B cell (primary cell): Measurements from ENCODE around the gene MTFR1L. TPM values are rescaled to one million over a fixed set of nuclear protein-coding genes. Genes with fewer than 3 reads are reported as not detected.
A peak's percentile ranks its signal among the peaks of the same experiment; 100 is the strongest.

Experiments
- ATAC-seq: fragments of 200-7000 bp; cut with Tn5 transposase; one replicate; pipeline ENCODE4 v1.10.0; 2021; ENCODE audit warnings: low read depth, mild to moderate bottlenecking, moderate number of reproducible peaks, moderate library complexity
- CTCF ChIA-PET: fragments of 350-600 bp; sonication (Branson Sonifier 250); formaldehyde crosslinking; loops from one replicate; lab custom pipeline; 2021; ENCODE audit warnings: antibody characterized with exemption, inconsistent platforms; lab: Charles Lee
- POLR2A ChIA-PET: fragments of 350-600 bp; sonication (Branson Sonifier 250); formaldehyde crosslinking; loops from one replicate; lab custom pipeline; 2021; ENCODE audit warnings: antibody characterized with exemption; lab: Charles Lee
- DNase-seq: peaks from one replicate; pipeline ENCODE4 v3.0.0; 2013
- H2AFZ ChIP-seq: 2 replicates; pipeline ENCODE4 v1.6.1; 2012; ENCODE audit warnings: mild to moderate bottlenecking, low read depth, low read length; ENCODE audit not compliant: insufficient read depth, poor library complexity, severe bottlenecking
- H3K27ac ChIP-seq, 2 donors: 1 replicate in 1 of 2; 2 replicates in 1 of 2; pipeline ENCODE4 v1.5.1; 2012 to 2013; ENCODE audit warnings: low read length in 2 of 2, mild to moderate bottlenecking in 2 of 2, moderate library complexity in 1 of 2
- H3K27me3 ChIP-seq, 4 experiments: fragments of 200-600 bp in 1 of 4; sonication (generic) in 1 of 4; replicated peaks in 1 of 4; 1 replicate in 2 of 4; 2 replicates in 2 of 4; pipeline versions ENCODE4 v1.6.1 to v1.7.0; 2013 to 2016; ENCODE audit warnings: low read length in 3 of 4, mild to moderate bottlenecking in 2 of 4, mixed read lengths in 1 of 4, moderate library complexity in 1 of 4; ENCODE audit not compliant: insufficient read depth in 4 of 4, control insufficient read depth in 3 of 4; ENCODE audit errors: control extremely low read depth in 1 of 4
- H3K36me3 ChIP-seq, 2 experiments: replicated peaks in 1 of 2; 1 replicate in 1 of 2; 2 replicates in 1 of 2; pipeline versions ENCODE4 v1.6.1 to v1.7.1; 2013; ENCODE audit warnings: low read length in 1 of 2; ENCODE audit not compliant: insufficient read depth in 2 of 2, control insufficient read depth in 1 of 2; ENCODE audit errors: control extremely low read depth in 1 of 2, extremely low read depth in 1 of 2
- H3K4me1 ChIP-seq, 2 donors: fragments of 200-600 bp in 1 of 2; sonication (generic) in 1 of 2; 1 replicate in 1 of 2; 2 replicates in 1 of 2; pipeline versions ENCODE4 v1.5.1 to v1.6.1; 2013 to 2017; ENCODE audit warnings: low read length in 2 of 2; ENCODE audit not compliant: control insufficient read depth in 2 of 2, insufficient read depth in 2 of 2
- H3K4me2 ChIP-seq: replicated peaks from 2 replicates; pipeline ENCODE3; 2012; ENCODE audit warnings: mild to moderate bottlenecking, low read depth, low read length; ENCODE audit not compliant: poor library complexity, severe bottlenecking
- H3K4me3 ChIP-seq, 5 experiments: fragments of 200-600 bp in 1 of 5; sonication (generic) in 1 of 5; 1 replicate in 3 of 5; 2 replicates in 2 of 5; pipeline versions ENCODE4 v1.5.1 to v1.7.0; 2011 to 2016; ENCODE audit warnings: low read length in 4 of 5, mild to moderate bottlenecking in 4 of 5, low read depth in 2 of 5, control low read depth in 1 of 5, moderate library complexity in 1 of 5; ENCODE audit not compliant: insufficient read depth in 1 of 5; ENCODE audit errors: control extremely low read depth in 1 of 5, extremely low read depth in 1 of 5
- H3K79me2 ChIP-seq: fragments of 200-600 bp; sonication (generic); one replicate; pipeline ENCODE4 v1.6.0; 2016; ENCODE audit warnings: low read length; ENCODE audit not compliant: control insufficient read depth, insufficient read depth
- H3K9ac ChIP-seq: fragments of 200-600 bp; sonication (generic); 2 replicates; pipeline ENCODE4 v1.6.1; 2017; ENCODE audit warnings: mild to moderate bottlenecking, low read length, moderate library complexity
- H3K9me3 ChIP-seq, 3 donors: one replicate each; pipeline versions ENCODE4 v1.6.1 to v1.7.1; 2013; ENCODE audit warnings: low read length in 2 of 3; ENCODE audit not compliant: control insufficient read depth in 2 of 3, insufficient read depth in 1 of 3; ENCODE audit errors: control extremely low read depth in 1 of 3
- H4K20me1 ChIP-seq: 2 replicates; pipeline ENCODE4 v1.6.0; 2012; ENCODE audit warnings: mild to moderate bottlenecking, low read length; ENCODE audit not compliant: insufficient read depth, control insufficient read depth, poor library complexity, severe bottlenecking
- H3K27ac Mint-ChIP-seq: one replicate; pipeline ENCODE4 v1.8.0; 2021; ENCODE audit warnings: mixed read lengths
- H3K27me3 Mint-ChIP-seq: one replicate; pipeline ENCODE4 v1.8.0; 2021; ENCODE audit warnings: mixed read lengths
- H3K4me1 Mint-ChIP-seq: one replicate; pipeline ENCODE4 v1.8.0; 2021; ENCODE audit warnings: mixed read lengths
- H3K4me3 Mint-ChIP-seq: one replicate; pipeline ENCODE4 v1.8.0; 2021; ENCODE audit warnings: mixed read lengths
- H3K9me3 Mint-ChIP-seq: one replicate; pipeline ENCODE4 v1.8.0; 2022; ENCODE audit warnings: mixed read lengths; ENCODE audit not compliant: insufficient read depth
- CTCF ChIP-seq: fragments of 200-600 bp; IDR thresholded peaks from one replicate; pipeline ENCODE4 v1.8.0; 2022; ENCODE audit warnings: antibody characterized with exemption, mild to moderate bottlenecking
- EZH2 ChIP-seq: IDR thresholded peaks from 2 replicates; pipeline ENCODE4 v1.6.1; 2012; ENCODE audit warnings: borderline replicate concordance, low read depth, mild to moderate bottlenecking, moderate library complexity, low read length; ENCODE audit not compliant: insufficient read depth, poor library complexity, severe bottlenecking
- WGBS: methylation state at CpG from one replicate; pipeline ENCODE4 v1.1.5; 2013; ENCODE audit warnings: missing lambda C conversion rate; ENCODE audit not compliant: insufficient coverage; 5-methylcytosine and 5-hydroxymethylcytosine counted together
- intact Hi-C: fragments of 100-400 bp; cut with micrococcal nuclease; formaldehyde crosslinking; loops from one replicate; pipeline ENCODE4 v1.10.0; 2022
- polyA plus RNA-seq: library from polyadenylated mRNA; depleted of rRNA; stranded (reverse); fragments of >200 nt; gene quantifications from 2 replicates; pipeline ENCODE4 v1.2.3, GENCODE V29; 2012
- total RNA-seq, 2 donors: library from RNA; stranded (reverse); fragments of 120-200 nt in 1 of 2; gene quantifications; 1 replicate in 1 of 2; 2 replicates in 1 of 2; pipeline versions ENCODE4 v1.2.3 to v1.2.4, GENCODE V29; 2013 to 2022

The MTFR1L gene
- total and polyA plus RNA-seq, 2 donors (not counting 1 experiment from before 2014, with no cell fraction given): 41.5 to 44.6 TPM

- H3K9ac ChIP-seq: peak overlapping the region; percentile 83
- peak overlapping the region; percentile 89 for H2AFZ ChIP-seq
- peak overlapping the region; percentile 94 for H3K4me2 ChIP-seq
- H4K20me1 ChIP-seq: peaks cover 22% of the 10 kb centered on the region
- H3K4me3 ChIP-seq: peak overlapping the region; percentile 41 to 99 (median 84)
- no peaks in the 10 kb centered on the region for H3K27me3 ChIP-seq
- H3K27ac ChIP-seq: peak overlapping the region; percentile 76 to 84
- Mint-ChIP-seq H3K27me3 (no peaks in the 10 kb centered on the region), H3K4me3 (peak overlapping the region; percentile 95), H3K27ac (peak overlapping the region; percentile 94), H3K9me3 (no peaks in the 10 kb centered on the region), H3K4me1 (peaks cover 29% of the 10 kb centered on the region)
- peaks cover 40% of the 10 kb centered on the region for H3K79me2 ChIP-seq
- intact Hi-C loops: loop anchor here (1.0 to 2.0 kb wide), 5 partner anchors 39 to 390 kb away; partner anchors contain the start of genes AUNIP, MACO1, MAN1C1 and PAFAH2
- peaks cover 0 to 3% of the 10 kb centered on the region in 2 experiments for H3K36me3 ChIP-seq
- H3K4me1 ChIP-seq: peaks cover 18 to 24% of the 10 kb centered on the region in 2 donors
- POLR2A ChIA-PET: interaction anchor here (0.5 to 1.7 kb wide), 8 partner anchors 10 to 1719 kb away, joined by 3 to 8 read pairs (median 4); partner anchors contain the start of genes PAQR7, RSRP1 and SYF2
- ATAC-seq (peak; percentile 48), DNase-seq (peak; percentile 85)
- under 1% methylated on average over 67 of the region's 67 CpGs for WGBS
- no peak for TF ChIP-seq EZH2
- TF ChIP-seq CTCF: no peak
- CTCF ChIA-PET: interaction anchor here (0.8 to 2.9 kb wide), 5 partner anchors 10 to 75 kb away, joined by 4 to 18 read pairs (median 5); no protein-coding TSS in a partner anchor
- no peaks in the 10 kb centered on the region for H3K9me3 ChIP-seq
Observed at GRCh38 chr1:25820247-25821111, 725 bp downstream of the MTFR1L start.
